Activated CD4-positive, alpha-beta T cell treated with anti-CD3 and anti-CD28 coated beads for 24 hours (primary cell): ENCODE results near the gene MYL7.

Experiments used
- DNase-seq, 2 donors: peaks; one replicate each; pipeline ENCODE4 v3.0.0-alpha.2; 2020; ENCODE audit warnings: low read depth in 2 of 2

MYL7 gene

DNA sequence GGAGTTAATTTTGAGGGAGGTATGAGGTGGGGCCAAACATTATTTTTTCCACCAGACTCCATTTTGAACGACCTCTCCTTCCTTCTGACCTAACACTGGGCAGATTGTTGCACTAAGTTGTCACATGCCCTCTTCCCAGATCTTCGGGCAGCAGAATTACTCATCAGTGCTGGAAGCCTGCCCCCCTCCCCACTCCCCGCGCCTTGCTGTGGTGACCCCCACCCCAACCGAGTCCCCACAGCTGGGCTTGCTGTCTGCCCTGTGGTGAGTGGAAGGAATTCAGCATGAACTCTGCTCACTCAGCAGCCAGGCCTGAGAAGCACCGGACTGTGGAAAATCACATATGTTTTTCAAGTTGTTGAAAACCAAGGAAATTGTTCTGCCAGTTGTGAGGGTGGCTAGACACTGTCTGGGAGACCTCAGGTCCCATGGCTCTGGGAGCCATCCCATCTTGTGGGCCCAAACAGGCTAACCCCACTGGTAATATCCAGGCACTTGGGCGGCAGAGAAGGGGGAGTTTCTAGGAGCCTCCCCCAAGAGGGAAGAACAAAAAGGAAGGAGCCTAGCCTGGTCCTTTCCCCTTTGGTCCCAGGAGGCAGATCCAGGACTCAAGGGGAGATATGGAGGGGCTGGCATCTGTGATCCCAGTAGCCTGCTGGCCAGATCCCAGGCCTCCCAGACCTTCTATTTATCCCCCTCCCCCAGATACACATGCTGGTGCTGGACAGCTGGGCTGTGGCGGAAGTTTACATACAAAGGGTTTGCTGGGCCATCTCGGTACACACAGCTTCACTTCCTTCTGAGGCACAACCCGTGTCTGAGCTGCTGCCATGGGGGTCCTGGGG, 40.5 kb downstream of the MYL7 start:
- DNase-seq: no peak

DNA sequence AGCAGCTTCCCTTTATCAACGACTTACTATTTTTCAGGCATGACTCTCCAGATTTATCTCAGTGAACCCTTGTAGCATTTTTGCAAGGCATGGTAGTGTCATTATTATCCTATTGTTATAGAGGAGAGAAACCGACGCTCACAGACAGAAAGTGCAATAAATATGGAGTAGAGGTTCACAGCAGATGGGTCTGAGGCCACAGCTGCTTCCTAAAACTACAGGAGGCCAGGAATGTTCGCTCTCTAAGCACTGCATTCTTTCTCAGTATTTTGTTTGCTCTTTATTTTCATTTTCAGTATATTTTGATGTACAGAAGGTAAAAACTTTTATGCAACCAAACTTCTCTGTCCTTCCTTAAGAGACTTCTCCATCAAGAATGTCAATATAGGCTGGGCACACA, 41.5 kb downstream of the MYL7 start:
- DNase-seq: no peak

DNA sequence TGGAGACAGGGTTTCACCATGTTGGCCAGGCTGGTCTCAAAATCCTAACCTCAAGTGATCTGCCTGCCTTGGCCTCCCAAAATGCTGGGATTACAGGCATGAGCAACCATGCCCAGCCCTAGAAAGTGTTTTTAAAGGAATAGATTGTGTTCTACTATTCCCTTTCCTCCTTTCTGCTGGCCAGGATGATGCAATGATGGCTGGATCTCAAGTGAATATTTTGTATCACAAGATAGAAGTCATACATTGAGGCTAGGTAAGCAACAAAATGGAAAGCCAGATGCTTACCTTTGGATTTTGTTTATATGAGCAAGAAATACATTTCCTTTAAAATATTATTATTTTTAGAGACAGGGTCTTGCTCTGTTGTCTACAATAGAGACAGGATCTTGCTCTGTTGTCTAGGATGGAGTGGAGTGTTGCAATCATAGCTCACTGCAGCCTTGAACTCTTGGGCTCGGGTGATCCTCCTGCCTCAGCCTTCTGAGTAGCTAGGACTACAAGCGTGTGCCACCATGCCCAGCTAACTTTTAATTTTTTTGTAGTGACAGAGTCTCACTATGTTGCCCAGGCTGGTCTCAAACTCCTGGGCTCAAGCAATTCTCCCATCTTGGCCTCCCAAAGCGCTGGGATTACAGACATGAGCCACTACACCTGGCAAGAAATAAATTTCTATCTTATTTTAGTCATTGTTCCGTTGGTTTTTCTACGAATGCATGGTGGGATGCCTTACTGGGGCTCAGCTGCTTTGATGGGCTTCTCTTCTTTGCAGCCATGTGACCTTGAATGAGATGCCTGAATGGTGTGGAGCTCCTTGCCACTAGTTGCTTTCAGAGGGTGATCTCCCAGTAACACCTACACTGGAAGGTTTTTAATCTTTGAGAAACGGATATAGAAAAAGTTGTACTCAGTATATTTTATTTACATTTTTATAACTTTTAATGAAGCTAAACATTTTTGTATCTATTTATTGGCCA, 42.8 kb downstream of the MYL7 start:
- no peak for DNase-seq

DNA sequence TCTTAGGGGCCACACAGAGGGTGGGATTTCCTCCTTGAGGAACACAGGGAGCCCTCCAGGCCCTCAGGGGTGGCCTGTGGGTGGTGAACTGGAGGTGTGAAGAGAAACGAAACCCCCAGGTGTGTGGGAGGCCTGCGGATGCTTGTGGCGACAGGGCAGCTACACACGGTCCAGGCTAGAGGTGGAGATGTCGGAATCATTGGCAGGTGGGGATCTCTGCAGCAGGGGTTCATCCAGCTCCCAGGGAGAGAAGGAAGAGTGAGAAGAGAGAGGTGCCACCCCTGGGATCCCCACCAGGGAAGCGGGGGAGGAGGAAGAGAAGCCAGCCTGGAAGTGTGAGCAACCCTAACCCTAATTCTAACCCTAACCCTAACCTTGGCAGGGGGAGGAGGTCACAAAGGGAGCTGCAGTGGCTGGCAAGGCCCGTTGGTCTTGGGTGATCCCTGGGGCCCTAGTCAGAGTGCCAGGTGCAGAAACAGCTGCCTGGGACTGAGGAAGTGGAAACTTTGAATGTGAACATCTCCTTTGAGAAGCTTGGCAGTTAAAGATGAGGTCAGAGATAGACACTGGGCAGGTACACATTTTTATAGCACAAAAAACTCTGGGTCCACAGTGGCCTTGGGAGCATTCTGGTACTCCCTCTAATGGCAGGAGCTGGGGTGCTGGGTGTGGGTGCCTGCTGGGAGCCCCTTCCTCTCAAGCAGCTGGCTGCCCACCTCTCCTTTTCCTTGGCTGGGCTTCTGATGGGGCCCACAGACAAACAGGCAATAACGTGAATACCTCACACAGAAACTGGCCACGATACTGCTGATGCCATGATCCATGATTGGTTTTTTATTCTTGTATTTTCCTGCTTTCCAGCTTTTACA, 43.8 kb downstream of the MYL7 start:
- no peak for DNase-seq

DNA sequence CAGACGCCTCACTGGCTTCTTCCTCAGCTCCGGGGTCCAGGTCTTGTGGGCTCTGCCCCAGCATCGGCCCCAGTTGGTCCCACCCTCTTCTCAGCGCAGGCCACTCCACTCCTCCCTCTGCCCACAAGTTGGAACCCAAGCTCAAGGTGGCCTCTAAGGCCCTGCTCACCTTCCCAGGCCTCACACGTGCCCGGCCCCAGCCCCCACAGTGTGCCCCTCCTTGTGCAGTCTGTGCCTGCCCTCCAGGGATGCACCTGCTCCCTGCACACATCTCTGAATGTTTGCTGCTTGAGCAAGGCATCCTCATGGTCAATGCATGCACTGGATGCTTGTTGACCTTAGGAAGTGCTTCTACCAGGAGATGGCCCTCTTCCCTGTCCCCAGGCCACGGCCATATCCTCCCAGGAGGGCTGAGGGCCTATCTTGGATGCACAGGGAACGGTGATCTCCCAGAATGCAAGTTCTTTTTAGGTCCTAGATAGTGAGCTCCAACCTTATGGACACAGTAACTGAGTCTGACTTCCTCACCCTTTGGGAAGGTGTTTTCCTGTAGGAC, 44.7 kb downstream of the MYL7 start:
- DNase-seq: no peak

DNA sequence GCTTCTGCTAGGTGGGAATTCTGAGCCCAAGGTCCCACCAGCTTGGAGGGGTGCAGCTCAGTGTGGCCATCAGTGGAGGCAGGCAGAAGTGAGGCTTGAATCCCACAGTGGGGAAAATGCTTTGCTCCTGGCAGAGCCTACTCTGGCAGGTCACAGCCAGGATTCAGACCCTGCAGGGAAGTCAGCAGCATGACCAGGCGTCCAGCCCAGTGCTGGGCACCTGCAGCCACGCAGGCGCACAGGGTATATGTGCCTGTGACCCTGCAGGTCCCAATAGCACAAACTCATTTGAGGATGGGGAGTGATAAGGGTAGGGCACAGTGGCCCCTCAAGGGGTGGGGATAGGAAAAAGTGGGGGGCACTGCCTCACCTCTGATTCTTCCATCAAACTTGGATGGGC, 45.4 kb downstream of the MYL7 start:
- DNase-seq: no peak

DNA sequence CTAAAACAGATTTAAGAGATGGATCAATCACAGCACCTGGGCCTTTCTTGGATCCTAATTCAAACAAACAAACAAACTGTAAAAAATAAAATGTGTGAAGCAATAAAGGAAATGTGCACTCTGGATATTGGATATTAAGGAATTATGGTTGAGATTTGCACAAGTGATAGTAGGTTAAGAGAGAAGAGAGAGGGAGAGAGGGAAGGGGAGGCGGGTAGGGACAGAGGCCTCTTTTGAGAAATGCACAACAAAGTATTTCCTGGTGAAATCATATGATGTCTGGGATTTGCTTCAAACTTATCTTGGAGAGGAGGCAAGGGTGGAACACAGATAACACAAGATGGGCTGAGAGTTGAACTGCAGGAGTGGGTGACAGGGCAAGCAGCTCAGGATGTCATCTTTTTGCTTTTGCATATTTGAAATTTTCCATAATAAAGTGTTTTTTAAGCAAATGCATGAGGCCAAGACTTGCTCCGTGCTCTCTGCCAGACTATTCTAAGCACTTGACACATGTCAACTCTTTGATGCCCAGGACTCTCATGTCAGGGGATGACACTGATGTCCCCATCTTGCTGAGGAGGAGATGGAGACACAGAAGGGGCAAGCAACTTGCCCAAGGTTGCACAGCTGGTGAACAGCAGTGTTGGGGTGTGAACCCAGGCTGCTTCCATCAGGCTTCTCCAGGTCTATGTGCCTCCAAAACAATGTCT, 46.1 kb downstream of the MYL7 start:
- DNase-seq: no peak

DNA sequence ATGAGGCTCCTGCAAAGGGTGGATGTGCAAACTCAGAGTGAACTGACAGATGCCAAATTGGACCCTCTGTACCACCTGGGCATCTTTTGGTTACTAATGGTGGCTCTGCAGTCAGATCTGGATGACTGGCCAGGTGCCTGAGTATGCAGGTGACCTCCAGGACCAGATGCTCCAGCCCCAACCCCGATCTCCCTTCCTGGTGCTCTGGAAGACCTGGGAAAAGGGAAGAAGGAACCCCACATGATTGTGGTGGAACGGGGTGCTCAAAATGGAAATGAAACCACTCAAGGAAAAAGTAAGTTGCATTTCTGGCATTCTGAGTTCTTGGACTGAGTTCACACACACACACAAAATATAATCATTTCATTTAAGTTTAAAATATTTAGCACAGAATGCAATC, 46.8 kb downstream of the MYL7 start:
- DNase-seq: no peak

DNA sequence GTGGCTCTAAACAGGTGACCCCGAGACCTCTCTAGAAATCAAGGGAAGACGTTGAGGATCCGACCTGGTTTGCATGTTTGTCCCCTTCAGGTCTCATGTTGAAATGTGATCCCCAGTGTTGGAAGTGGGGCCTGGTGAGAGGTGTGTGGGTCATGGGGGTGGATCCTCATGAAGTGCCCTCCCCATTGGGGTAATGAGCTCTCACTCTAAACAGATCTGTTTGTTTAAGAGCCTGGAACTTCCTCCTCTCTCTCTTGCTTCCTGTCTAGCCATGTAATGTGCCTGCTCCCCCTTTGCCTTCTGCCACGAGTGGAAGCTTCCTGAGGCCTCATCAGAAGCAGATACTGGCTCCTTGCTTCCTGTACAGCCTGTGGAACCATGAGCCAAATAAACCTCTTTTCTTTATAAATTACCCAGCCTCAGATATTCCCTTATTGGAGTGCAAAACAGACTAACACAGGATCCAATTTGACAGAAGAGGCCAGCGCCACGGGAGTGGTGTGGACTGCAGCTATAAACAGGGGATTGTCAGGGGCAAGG, 48.0 kb downstream of the MYL7 start:
- DNase-seq: no peak
